ENCODE results near the gene PEX1.

GRCh38 chr7:92498557-92498956, 29.8 kb downstream of the PEX1 start:
- TF ChIP-seq CTCF (conservative IDR thresholded peaks at IDR 0.05; ENCODE audit: low read depth in 2 of 2): no peak
- TF ChIP-seq STAT1 (IDR thresholded peaks at IDR 0.05; ENCODE audit: unreplicated experiment): no peak

Measured in GM23338 (cell line).